ENCODE results near the gene PCK2. TPM values are rescaled to one million over a fixed set of nuclear protein-coding genes. Genes with fewer than 3 reads are reported as not detected.

The PCK2 gene
- total and polyA plus RNA-seq, 2 experiments from 2014 or later, result 68.7 to 88.8 TPM

DNA sequence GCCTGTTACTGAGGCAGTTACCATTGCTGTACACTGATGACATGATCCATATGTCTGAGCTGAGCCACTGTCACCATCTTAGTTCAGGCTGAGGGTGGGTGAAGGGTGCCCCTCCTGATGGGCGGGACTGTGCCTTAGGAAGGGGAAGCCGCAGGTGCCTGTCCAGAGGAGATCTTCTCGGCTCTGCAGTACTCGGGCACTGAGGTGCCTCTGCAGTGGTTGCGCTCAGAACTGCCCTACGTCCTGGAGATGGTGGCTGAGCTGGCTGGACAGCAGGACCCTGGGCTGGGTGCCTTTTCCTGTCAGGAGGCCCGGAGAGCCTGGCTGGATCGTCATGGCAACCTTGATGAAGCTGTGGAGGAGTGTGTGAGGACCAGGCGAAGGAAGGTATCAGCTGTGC lies 56.9 kb downstream of the PCK2 start:
- peaks cover 6% of the 10 kb centered on the region for H4K20me1 ChIP-seq (ENCODE audit: insufficient read depth, poor library complexity, severe bottlenecking)
- H3K27me3 ChIP-seq, result no peaks in the 10 kb centered on the region
- no peaks in the 10 kb centered on the region for H3K36me3 ChIP-seq (replicated peaks; ENCODE audit: insufficient read depth, low read depth)
- TF ChIP-seq, protein P1, sequence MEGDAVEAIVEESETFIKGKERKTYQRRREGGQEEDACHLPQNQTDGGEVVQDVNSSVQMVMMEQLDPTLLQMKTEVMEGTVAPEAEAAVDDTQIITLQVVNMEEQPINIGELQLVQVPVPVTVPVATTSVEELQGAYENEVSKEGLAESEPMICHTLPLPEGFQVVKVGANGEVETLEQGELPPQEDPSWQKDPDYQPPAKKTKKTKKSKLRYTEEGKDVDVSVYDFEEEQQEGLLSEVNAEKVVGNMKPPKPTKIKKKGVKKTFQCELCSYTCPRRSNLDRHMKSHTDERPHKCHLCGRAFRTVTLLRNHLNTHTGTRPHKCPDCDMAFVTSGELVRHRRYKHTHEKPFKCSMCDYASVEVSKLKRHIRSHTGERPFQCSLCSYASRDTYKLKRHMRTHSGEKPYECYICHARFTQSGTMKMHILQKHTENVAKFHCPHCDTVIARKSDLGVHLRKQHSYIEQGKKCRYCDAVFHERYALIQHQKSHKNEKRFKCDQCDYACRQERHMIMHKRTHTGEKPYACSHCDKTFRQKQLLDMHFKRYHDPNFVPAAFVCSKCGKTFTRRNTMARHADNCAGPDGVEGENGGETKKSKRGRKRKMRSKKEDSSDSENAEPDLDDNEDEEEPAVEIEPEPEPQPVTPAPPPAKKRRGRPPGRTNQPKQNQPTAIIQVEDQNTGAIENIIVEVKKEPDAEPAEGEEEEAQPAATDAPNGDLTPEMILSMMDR (IDR thresholded peaks at IDR 0.05; ENCODE audit: poor library complexity), result no peak
- TF ChIP-seq EZH2 (IDR thresholded peaks at IDR 0.05; ENCODE audit: borderline replicate concordance) (no peak), EZH2phosphoT487 (IDR thresholded peaks at IDR 0.05; ENCODE audit: low read depth, severe bottlenecking, unreplicated experiment) (no peak)
- H3K79me2 ChIP-seq, result peaks cover 29% of the 10 kb centered on the region
- H3K27ac ChIP-seq, result no peak overlapping the region
- H3K9me3 ChIP-seq (ENCODE audit: low read depth), result no peaks in the 10 kb centered on the region
- no peaks in the 10 kb centered on the region for H3K9me2 ChIP-seq (replicated peaks; ENCODE audit: insufficient read depth)
- DNase-seq (ENCODE audit: low spot score), result no peak
- no peak overlapping the region for H3K4me2 ChIP-seq
- no peak overlapping the region for H2AFZ ChIP-seq
- peaks cover 8% of the 10 kb centered on the region for H3K4me1 ChIP-seq (ENCODE audit: insufficient read depth)
- 97% methylated on average over 8 of the region's 9 CpGs for WGBS (ENCODE audit: low lambda C conversion rate, missing lambda C conversion rate)
- H3K4me3 ChIP-seq, result no peak overlapping the region

DNA sequence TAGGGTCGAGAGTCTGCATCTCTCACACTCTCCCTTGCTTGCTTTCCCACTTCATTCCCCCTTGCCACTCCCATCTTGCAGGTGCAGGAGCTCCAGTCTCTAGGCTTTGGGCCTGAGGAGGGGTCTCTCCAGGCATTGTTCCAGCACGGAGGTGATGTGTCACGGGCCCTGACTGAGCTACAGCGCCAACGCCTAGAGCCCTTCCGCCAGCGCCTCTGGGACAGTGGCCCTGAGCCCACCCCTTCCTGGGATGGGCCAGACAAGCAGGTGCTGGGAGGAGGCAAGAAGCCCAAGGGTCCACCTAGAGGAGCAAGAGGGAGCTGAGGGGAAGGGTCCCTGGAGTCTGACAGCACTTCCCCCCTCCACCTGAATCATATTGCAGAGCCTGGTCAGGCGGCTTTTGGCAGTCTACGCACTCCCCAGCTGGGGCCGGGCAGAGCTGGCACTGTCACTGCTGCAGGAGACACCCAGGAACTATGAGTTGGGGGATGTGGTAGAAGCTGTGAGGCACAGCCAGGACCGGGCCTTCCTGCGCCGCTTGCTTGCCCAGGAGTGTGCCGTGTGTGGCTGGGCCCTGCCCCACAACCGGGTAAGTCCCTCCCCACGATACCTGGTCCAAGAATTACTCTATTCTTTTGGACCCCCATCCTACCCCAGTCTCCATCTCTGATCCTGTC lies 57.4 kb downstream of the PCK2 start:
- no peak overlapping the region for H3K4me2 ChIP-seq
- no peak overlapping the region for H3K4me3 ChIP-seq
- TF ChIP-seq, protein P1 (IDR thresholded peaks at IDR 0.05; ENCODE audit: poor library complexity), result no peak
- TF ChIP-seq EZH2phosphoT487 (IDR thresholded peaks at IDR 0.05; ENCODE audit: low read depth, severe bottlenecking, unreplicated experiment) (no peak), EZH2 (IDR thresholded peaks at IDR 0.05; ENCODE audit: borderline replicate concordance) (no peak)
- no peak for DNase-seq (ENCODE audit: low spot score)
- H3K9me2 ChIP-seq (replicated peaks; ENCODE audit: insufficient read depth), result no peaks in the 10 kb centered on the region
- no peak overlapping the region for H2AFZ ChIP-seq
- no peaks in the 10 kb centered on the region for H3K9me3 ChIP-seq (ENCODE audit: low read depth)
- peaks cover 6% of the 10 kb centered on the region for H4K20me1 ChIP-seq (ENCODE audit: insufficient read depth, poor library complexity, severe bottlenecking)
- no peak overlapping the region for H3K27ac ChIP-seq
- H3K79me2 ChIP-seq, result peaks cover 29% of the 10 kb centered on the region
- no peaks in the 10 kb centered on the region for H3K36me3 ChIP-seq (replicated peaks; ENCODE audit: insufficient read depth, low read depth)
- peaks cover 6% of the 10 kb centered on the region for H3K4me1 ChIP-seq (ENCODE audit: insufficient read depth)
- 98% methylated on average over 15 of the region's 16 CpGs for WGBS (ENCODE audit: low lambda C conversion rate, missing lambda C conversion rate)
- no peaks in the 10 kb centered on the region for H3K27me3 ChIP-seq

Small RNA genes within 50 kb of the gene (microRNA-seq; reads per million reads assigned to microRNA genes)
- gene MIR7703, result not detected

Other genes with a start within 250 kb of the PCK2 start
- gene DHRS4, start 140.5 kb upstream of the PCK2 start, total RNA-seq, result 26.5 and 38.3 TPM in 2 replicates
- gene DHRS4, start 140.5 kb upstream of the PCK2 start, polyA plus RNA-seq, result 41.3 and 47.4 TPM in 2 replicates
- 14.6 and 15.2 TPM in 2 replicates for gene DHRS4L2, start 105.4 kb upstream of the PCK2 start, total RNA-seq
- 22.6 and 28.4 TPM in 2 replicates for gene DHRS4L2, start 105.4 kb upstream of the PCK2 start, polyA plus RNA-seq
- gene CARMIL3, start 42.3 kb upstream of the PCK2 start, total RNA-seq, result 0.37 and 0.40 TPM in 2 replicates
- 0.46 TPM in 1 of 2 replicates, not detected in the other for gene CARMIL3, start 42.3 kb upstream of the PCK2 start, polyA plus RNA-seq
- not detected in 2 replicates for gene CPNE6, start 22.7 kb upstream of the PCK2 start, total RNA-seq
- gene CPNE6, start 22.7 kb upstream of the PCK2 start, polyA plus RNA-seq, result not detected in 2 replicates
- gene DCAF11, start 20.5 kb downstream of the PCK2 start, total RNA-seq, result 78.9 and 85.4 TPM in 2 replicates
- gene DCAF11, start 20.5 kb downstream of the PCK2 start, polyA plus RNA-seq, result 50.3 and 55.6 TPM in 2 replicates
- 1.2 and 4.8 TPM in 2 replicates for gene NRL, start 20.6 kb downstream of the PCK2 start, total RNA-seq
- gene NRL, start 20.6 kb downstream of the PCK2 start, polyA plus RNA-seq, result 2.4 and 3.3 TPM in 2 replicates
- 0.24 and 1.0 TPM in 2 replicates for gene FITM1, start 36.3 kb downstream of the PCK2 start, total RNA-seq
- gene FITM1, start 36.3 kb downstream of the PCK2 start, polyA plus RNA-seq, result 0.62 and 2.2 TPM in 2 replicates
- 123 and 134 TPM in 2 replicates for gene PSME1, start 41.9 kb downstream of the PCK2 start, total RNA-seq
- 202 and 238 TPM in 2 replicates for gene PSME1, start 41.9 kb downstream of the PCK2 start, polyA plus RNA-seq
- 13.8 TPM in 2 replicates for gene EMC9, start 47.3 kb downstream of the PCK2 start, total RNA-seq
- 32.2 and 34.1 TPM in 2 replicates for gene EMC9, start 47.3 kb downstream of the PCK2 start, polyA plus RNA-seq
- 62.7 and 75.5 TPM in 2 replicates for gene PSME2, start 52.3 kb downstream of the PCK2 start, total RNA-seq
- 178 and 189 TPM in 2 replicates for gene PSME2, start 52.3 kb downstream of the PCK2 start, polyA plus RNA-seq
- 27.8 and 35.0 TPM in 2 replicates for gene RNF31, start 53.2 kb downstream of the PCK2 start, total RNA-seq
- 27.3 and 29.7 TPM in 2 replicates for gene RNF31, start 53.2 kb downstream of the PCK2 start, polyA plus RNA-seq
- gene IRF9, start 67.0 kb downstream of the PCK2 start, total RNA-seq, result 33.7 and 42.7 TPM in 2 replicates
- gene IRF9, start 67.0 kb downstream of the PCK2 start, polyA plus RNA-seq, result 66.9 and 79.5 TPM in 2 replicates
- 28.5 and 44.8 TPM in 2 replicates for gene REC8, start 77.8 kb downstream of the PCK2 start, total RNA-seq
- 170 and 193 TPM in 2 replicates for gene REC8, start 77.8 kb downstream of the PCK2 start, polyA plus RNA-seq
- 18.7 and 19.5 TPM in 2 replicates for gene IPO4, start 94.5 kb downstream of the PCK2 start, total RNA-seq
- gene IPO4, start 94.5 kb downstream of the PCK2 start, polyA plus RNA-seq, result 19.0 and 26.4 TPM in 2 replicates
- gene TM9SF1, start 101.1 kb downstream of the PCK2 start, total RNA-seq, result 68.1 and 75.4 TPM in 2 replicates
- 84.0 and 86.1 TPM in 2 replicates for gene TM9SF1, start 101.1 kb downstream of the PCK2 start, polyA plus RNA-seq
- 0.84 TPM in 1 of 2 replicates, not detected in the other for gene TSSK4, start 111.4 kb downstream of the PCK2 start, total RNA-seq
- gene TSSK4, start 111.4 kb downstream of the PCK2 start, polyA plus RNA-seq, result 0.74 and 1.4 TPM in 2 replicates
- 25.6 and 40.8 TPM in 2 replicates for gene CHMP4A, start 119.2 kb downstream of the PCK2 start, total RNA-seq
- 73.6 and 106 TPM in 2 replicates for gene CHMP4A, start 119.2 kb downstream of the PCK2 start, polyA plus RNA-seq
- gene MDP1, start 121.8 kb downstream of the PCK2 start, total RNA-seq, result 8.0 and 12.2 TPM in 2 replicates
- 16.1 and 20.9 TPM in 2 replicates for gene MDP1, start 121.8 kb downstream of the PCK2 start, polyA plus RNA-seq
- gene NEDD8, start 138.1 kb downstream of the PCK2 start, total RNA-seq, result 158 and 162 TPM in 2 replicates
- gene NEDD8, start 138.1 kb downstream of the PCK2 start, polyA plus RNA-seq, result 326 TPM in 2 replicates
- 70.2 and 83.4 TPM in 2 replicates for gene GMPR2, start 138.6 kb downstream of the PCK2 start, total RNA-seq
- gene GMPR2, start 138.6 kb downstream of the PCK2 start, polyA plus RNA-seq, result 62.4 and 69.6 TPM in 2 replicates
- gene TINF2, start 148.3 kb downstream of the PCK2 start, total RNA-seq, result 34.0 and 36.5 TPM in 2 replicates
- 39.6 and 42.5 TPM in 2 replicates for gene TINF2, start 148.3 kb downstream of the PCK2 start, polyA plus RNA-seq
- 0.33 and 0.56 TPM in 2 replicates for gene TGM1, start 168.9 kb downstream of the PCK2 start, total RNA-seq
- gene TGM1, start 168.9 kb downstream of the PCK2 start, polyA plus RNA-seq, result 1.5 and 1.9 TPM in 2 replicates
- gene RABGGTA, start 177.3 kb downstream of the PCK2 start, total RNA-seq, result 13.0 and 18.2 TPM in 2 replicates
- gene RABGGTA, start 177.3 kb downstream of the PCK2 start, polyA plus RNA-seq, result 36.0 and 52.1 TPM in 2 replicates
- gene DHRS1, start 205.5 kb downstream of the PCK2 start, total RNA-seq, result 23.0 and 29.9 TPM in 2 replicates
- 39.5 and 55.9 TPM in 2 replicates for gene DHRS1, start 205.5 kb downstream of the PCK2 start, polyA plus RNA-seq
- 12.5 and 13.2 TPM in 2 replicates for gene NOP9, start 205.5 kb downstream of the PCK2 start, total RNA-seq
- 2.4 and 3.7 TPM in 2 replicates for gene NOP9, start 205.5 kb downstream of the PCK2 start, polyA plus RNA-seq
- 43.0 and 56.9 TPM in 2 replicates for gene CIDEB, start 213.7 kb downstream of the PCK2 start, total RNA-seq
- 46.3 and 59.9 TPM in 2 replicates for gene CIDEB, start 213.7 kb downstream of the PCK2 start, polyA plus RNA-seq
- gene LTB4R2, start 215.8 kb downstream of the PCK2 start, total RNA-seq, result 3.3 and 3.6 TPM in 2 replicates
- gene LTB4R2, start 215.8 kb downstream of the PCK2 start, polyA plus RNA-seq, result 0.56 and 0.92 TPM in 2 replicates
- 4.2 and 5.1 TPM in 2 replicates for gene LTB4R, start 217.2 kb downstream of the PCK2 start, total RNA-seq
- 3.6 and 6.2 TPM in 2 replicates for gene LTB4R, start 217.2 kb downstream of the PCK2 start, polyA plus RNA-seq
- gene ADCY4, start 240.8 kb downstream of the PCK2 start, total RNA-seq, result 0.63 and 1.4 TPM in 2 replicates
- gene ADCY4, start 240.8 kb downstream of the PCK2 start, polyA plus RNA-seq, result 1.3 and 4.1 TPM in 2 replicates
- 4.8 and 9.1 TPM in 2 replicates for gene RIPK3, start 245.7 kb downstream of the PCK2 start, total RNA-seq
- 7.0 and 7.4 TPM in 2 replicates for gene RIPK3, start 245.7 kb downstream of the PCK2 start, polyA plus RNA-seq